Fibroblast of mammary gland (primary cell): ENCODE measurements around the gene SYTL4.
A peak's percentile ranks its signal among the peaks of the same experiment; 100 is the strongest.
"Not testable (repeated sequence)": the region's sequence is repeated elsewhere in the genome, so short reads cannot be mapped to it uniquely, and the experiment has no call there.

Source experiments
- DNase-seq: peaks from one replicate; pipeline ENCODE4 v3.0.0-alpha.2; 2010; ENCODE audit warnings: low read depth
- H3K4me3 ChIP-seq: 2 replicates; pipeline ENCODE4 v1.5.1; 2011; ENCODE audit warnings: low read depth, mild to moderate bottlenecking, low read length, moderate library complexity; ENCODE audit not compliant: control insufficient read depth
- CTCF ChIP-seq: conservative IDR thresholded peaks from 2 replicates; pipeline ENCODE4 v1.5.1; 2011; ENCODE audit warnings: low read depth, low read length, inconsistent platforms; ENCODE audit not compliant: control insufficient read depth, insufficient read depth

Gene SYTL4

DNA sequence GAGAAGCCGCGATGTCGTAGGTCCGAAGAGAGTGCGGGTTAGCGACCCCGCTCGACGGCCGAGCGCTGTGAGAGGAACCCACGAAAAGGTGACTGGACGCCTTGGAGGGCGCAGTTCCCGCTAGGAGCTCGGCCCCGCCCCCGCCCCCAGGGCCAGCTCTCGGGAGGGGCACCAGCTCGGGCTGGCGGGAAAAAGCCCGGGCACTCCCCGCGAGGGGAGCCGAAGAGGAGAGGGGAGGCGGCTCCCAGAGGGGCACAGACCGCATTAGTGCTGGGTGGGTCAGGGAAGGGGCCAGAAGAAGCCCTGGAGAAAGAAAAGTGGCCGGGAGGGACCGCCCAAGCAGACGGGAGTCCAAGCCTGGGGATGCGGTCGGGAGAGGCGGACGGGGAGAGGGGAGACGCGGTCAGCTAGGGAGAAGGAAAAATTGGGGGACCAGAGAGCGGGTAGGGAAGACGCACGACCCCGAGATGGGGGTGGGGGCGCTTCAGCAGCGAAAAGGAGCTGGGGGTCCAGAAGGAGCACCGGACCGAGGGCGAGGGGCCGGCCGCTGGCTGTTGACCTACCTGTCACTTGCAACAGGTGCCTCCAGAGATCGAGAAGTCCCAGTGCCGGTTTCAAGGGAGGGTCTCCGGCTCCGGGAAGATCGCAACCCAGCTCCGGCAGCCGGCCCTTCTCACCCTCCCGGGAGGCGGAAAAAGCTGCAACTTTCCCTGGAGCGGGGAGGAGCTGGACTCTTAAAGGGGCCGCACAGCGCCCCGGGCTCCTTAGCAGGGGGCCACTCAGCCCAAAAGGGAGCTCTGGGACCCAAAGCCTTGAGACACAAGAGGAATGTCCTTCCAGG, at the start of gene SYTL4:
Gene SYTL4, minus strand, starts transcription at position 681 of the 841 bp plus-strand sequence. CDS start 30,084 bp downstream, outside the sequence.
- peak; percentile 9 for DNase-seq
- TF ChIP-seq CTCF: no peak
- peak within 1 kb of the TSS; percentile 71 for H3K4me3 ChIP-seq

GRCh38 chrX:100769439-100769838, 37.5 kb upstream of the SYTL4 start:
- not testable (repeated sequence) for DNase-seq, H3K4me3 ChIP-seq

DNA sequence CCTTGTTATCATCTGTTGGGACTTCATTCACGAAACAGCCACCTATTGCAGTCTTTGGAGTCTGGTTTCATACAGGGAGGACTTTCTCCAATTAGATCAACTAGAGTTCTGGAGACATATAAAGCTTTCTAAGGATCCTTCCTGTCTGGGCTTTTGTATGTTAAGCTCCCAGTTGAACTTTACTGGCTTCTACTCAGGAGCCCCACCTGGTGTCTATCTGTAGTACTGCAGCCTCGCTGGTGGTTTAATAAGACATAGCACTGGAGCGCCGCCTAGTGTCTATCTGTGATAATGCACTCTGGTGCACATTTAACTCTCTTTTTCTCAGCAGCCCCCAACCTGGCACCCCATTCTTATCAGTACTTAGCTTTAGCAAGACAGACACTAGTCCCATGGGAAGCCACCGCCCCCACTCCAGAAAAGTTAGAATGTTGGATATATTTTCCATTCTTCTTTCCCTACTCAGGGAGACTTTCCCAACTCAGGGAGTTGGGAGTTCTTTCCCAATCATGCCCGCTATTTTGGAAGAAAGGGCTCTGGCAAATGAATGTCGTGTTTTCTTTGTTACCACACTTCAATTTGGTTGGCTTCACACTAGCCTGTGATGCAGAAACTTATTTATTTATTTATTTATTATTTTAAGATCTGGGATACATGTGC, 36.9 kb upstream of the SYTL4 start:
- no peak overlapping the region for H3K4me3 ChIP-seq
- DNase-seq: peak; percentile 70
- TF ChIP-seq CTCF: peak; percentile 100

- no peak for DNase-seq
- TF ChIP-seq CTCF: no peak
- H3K4me3 ChIP-seq: no peak overlapping the region
Observed at GRCh38 chrX:100750883-100751282, 19.0 kb upstream of the SYTL4 start.

- DNase-seq: no peak
- H3K4me3 ChIP-seq: no peak overlapping the region
- no peak for TF ChIP-seq CTCF
Observed at GRCh38 chrX:100748108-100748507, 16.2 kb upstream of the SYTL4 start.

DNA sequence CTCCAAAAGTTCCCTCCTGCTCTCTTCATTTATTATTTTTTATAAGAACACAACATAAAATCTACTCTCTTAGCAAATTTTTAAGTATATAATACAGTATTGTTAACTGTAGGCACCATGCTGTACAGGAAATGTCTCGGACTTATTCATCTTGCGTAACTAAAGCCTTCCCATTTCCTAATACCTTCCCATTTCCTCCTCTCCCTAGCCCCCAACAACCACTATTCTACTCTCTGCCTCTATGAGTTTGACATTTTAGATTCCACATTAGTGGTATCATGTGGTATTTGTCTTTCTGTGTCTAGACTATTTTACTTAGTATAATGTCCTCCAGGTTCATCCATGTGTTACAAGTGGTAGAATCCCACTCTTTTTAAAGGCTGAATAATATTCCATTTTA, 15.8 kb upstream of the SYTL4 start:
- no peak for DNase-seq
- no peak for TF ChIP-seq CTCF
- H3K4me3 ChIP-seq: no peak overlapping the region

DNA sequence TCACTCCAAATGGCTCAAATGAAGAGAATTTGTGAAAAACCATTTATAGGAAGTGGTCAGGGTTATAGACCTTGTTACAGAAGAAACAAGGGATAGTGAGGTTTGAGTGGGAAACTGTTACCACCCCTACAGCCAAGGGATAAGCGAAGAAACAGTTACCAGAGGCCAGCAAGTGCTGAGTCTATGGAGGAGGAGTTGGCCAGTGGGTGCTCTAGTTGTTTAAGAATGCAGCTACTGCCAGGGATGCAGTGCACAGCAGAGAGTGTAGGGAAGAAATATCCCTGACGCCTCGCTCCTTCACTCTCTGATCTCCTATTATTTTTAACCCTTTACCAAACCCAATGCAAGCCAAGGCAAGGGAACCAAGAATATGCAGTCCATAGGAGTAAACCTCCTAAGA, 15.2 kb upstream of the SYTL4 start:
- DNase-seq: no peak
- no peak for TF ChIP-seq CTCF

More for the DNA sequence above, 15.2 kb upstream of the SYTL4 start:
- H3K4me3 ChIP-seq: no peak overlapping the region
